HepG2 (cell line): ENCODE measurements around the gene LPIN3. TPM values are rescaled to one million over a fixed set of nuclear protein-coding genes. Genes with fewer than 3 reads are reported as not detected.
A peak's percentile ranks its signal among the peaks of the same experiment; 100 is the strongest.

Experiments used
- HOXA7 ChIP-seq: sonication (generic); formaldehyde crosslinking; IDR thresholded peaks from 2 replicates; pipeline ENCODE4 v1.8.1; 2022; ENCODE audit warnings: mild to moderate bottlenecking, missing genetic modification reagents, moderate library complexity
- ISL2 ChIP-seq: sonication (generic); formaldehyde crosslinking; IDR thresholded peaks from 2 replicates; pipeline ENCODE4 v1.5.0; 2020; ENCODE audit warnings: missing genetic modification reagents
- MAF1 ChIP-seq: sonication (generic); formaldehyde crosslinking; IDR thresholded peaks from 2 replicates; pipeline ENCODE4 v1.5.0; 2020; ENCODE audit warnings: missing genetic modification reagents, borderline replicate concordance
- MATR3 ChIP-seq: sonication (generic); formaldehyde crosslinking; IDR thresholded peaks from 2 replicates; pipeline ENCODE4 v1.4.0; 2020; ENCODE audit warnings: missing genetic modification reagents
- RBM39 ChIP-seq: fragments of 200-400 bp; formaldehyde crosslinking; IDR thresholded peaks from one replicate; pipeline ENCODE4 v1.6.1; 2018; ENCODE audit warnings: antibody characterized with exemption, mild to moderate bottlenecking, low read depth, low read length; ENCODE audit not compliant: poor library complexity, severe bottlenecking
- RXRB ChIP-seq: IDR thresholded peaks from 2 replicates; pipeline ENCODE4 v1.6.1; 2016; ENCODE audit warnings: borderline replicate concordance, missing genetic modification reagents, missing compliant biosample characterization
- SIN3B ChIP-seq: fragments of 150-350 bp; IDR thresholded peaks from 2 replicates; pipeline ENCODE4 v1.6.1; 2014; ENCODE audit warnings: low read length
- SP140L ChIP-seq: sonication (generic); formaldehyde crosslinking; IDR thresholded peaks from 2 replicates; pipeline ENCODE4 v1.4.0; 2020; ENCODE audit warnings: missing genetic modification reagents, borderline replicate concordance
- TARDBP ChIP-seq: sonication (generic); formaldehyde crosslinking; IDR thresholded peaks from 2 replicates; pipeline ENCODE4 v1.8.0; 2022; ENCODE audit warnings: mild to moderate bottlenecking, missing genetic modification reagents
- ZNF20 ChIP-seq: sonication (generic); formaldehyde crosslinking; IDR thresholded peaks from 2 replicates; pipeline ENCODE4 v1.4.0; 2020; ENCODE audit warnings: mild to moderate bottlenecking, moderate library complexity, missing genetic modification reagents
- ZNF564 ChIP-seq: sonication (generic); formaldehyde crosslinking; IDR thresholded peaks from 2 replicates; pipeline ENCODE4 v1.8.1; 2023; ENCODE audit warnings: mild to moderate bottlenecking, missing genetic modification reagents
- ZNF746 ChIP-seq: sonication (generic); formaldehyde crosslinking; IDR thresholded peaks from 2 replicates; pipeline ENCODE4 v1.8.0; 2022; ENCODE audit warnings: mild to moderate bottlenecking, missing genetic modification reagents
- ZNF841 ChIP-seq: sonication (generic); formaldehyde crosslinking; IDR thresholded peaks from 2 replicates; pipeline ENCODE4 v1.8.1; 2023; ENCODE audit warnings: missing genetic modification reagents, borderline replicate concordance
- polyA plus RNA-seq, 8 experiments: library from polyadenylated mRNA; depleted of rRNA in 3 of 8; stranded (reverse) in 7 of 8; unstranded in 1 of 8; fragments of >200 nt; fragmentation: Illumina TruSeq in 4 of 8; extraction: Trizol in 4 of 8; gene quantifications; 2 replicates each; pipeline versions ENCODE4 v1.2.1 to v1.2.3, GENCODE V29; 2011 to 2016; ENCODE audit warnings: low read depth in 4 of 8, missing spikeins in 1 of 8, mixed read lengths in 1 of 8; ENCODE audit not compliant: insufficient read depth in 1 of 8
- total RNA-seq, 5 experiments: library from RNA; depleted of rRNA; stranded (reverse); fragments of >200 nt; fragmentation: Illumina TruSeq; extraction: Trizol; gene quantifications; 2 replicates each; pipeline ENCODE4 v1.2.3, GENCODE V29; 2016; ENCODE audit warnings: low read depth in 1 of 5
- TF ChIP-seq, protein P1 (sequence below): sonication (generic); formaldehyde crosslinking; IDR thresholded peaks from 2 replicates; pipeline ENCODE4 v1.5.0; 2020; ENCODE audit warnings: missing genetic modification reagents
- TF ChIP-seq, protein P2 (sequence below): sonication (generic); formaldehyde crosslinking; IDR thresholded peaks from 2 replicates; pipeline ENCODE4 v1.5.0; 2020; ENCODE audit warnings: missing genetic modification reagents
- TF ChIP-seq, protein P3 (sequence below): IDR thresholded peaks from 2 replicates; pipeline ENCODE4 v1.6.1; 2016; ENCODE audit warnings: low read depth, control low read depth
- TF ChIP-seq, protein P4 (sequence below): sonication (generic); formaldehyde crosslinking; IDR thresholded peaks from 2 replicates; pipeline ENCODE4 v1.4.0; 2020; ENCODE audit warnings: missing genetic modification reagents
- TF ChIP-seq, protein P5 (sequence below): sonication (generic); formaldehyde crosslinking; IDR thresholded peaks from 2 replicates; pipeline ENCODE4 v1.5.1; 2020; ENCODE audit warnings: missing genetic modification reagents, mild to moderate bottlenecking, borderline replicate concordance
- TF ChIP-seq, protein P6 (sequence below): sonication (generic); formaldehyde crosslinking; IDR thresholded peaks from 2 replicates; pipeline ENCODE4 v1.4.0; 2020; ENCODE audit warnings: mild to moderate bottlenecking, low read depth, missing genetic modification reagents

LPIN3 gene
- total and polyA plus RNA-seq, 2 of the 13 experiments (the other 11 are each of a cell fraction or from before 2014, with no cell fraction given): 14.2 to 28.6 TPM

DNA sequence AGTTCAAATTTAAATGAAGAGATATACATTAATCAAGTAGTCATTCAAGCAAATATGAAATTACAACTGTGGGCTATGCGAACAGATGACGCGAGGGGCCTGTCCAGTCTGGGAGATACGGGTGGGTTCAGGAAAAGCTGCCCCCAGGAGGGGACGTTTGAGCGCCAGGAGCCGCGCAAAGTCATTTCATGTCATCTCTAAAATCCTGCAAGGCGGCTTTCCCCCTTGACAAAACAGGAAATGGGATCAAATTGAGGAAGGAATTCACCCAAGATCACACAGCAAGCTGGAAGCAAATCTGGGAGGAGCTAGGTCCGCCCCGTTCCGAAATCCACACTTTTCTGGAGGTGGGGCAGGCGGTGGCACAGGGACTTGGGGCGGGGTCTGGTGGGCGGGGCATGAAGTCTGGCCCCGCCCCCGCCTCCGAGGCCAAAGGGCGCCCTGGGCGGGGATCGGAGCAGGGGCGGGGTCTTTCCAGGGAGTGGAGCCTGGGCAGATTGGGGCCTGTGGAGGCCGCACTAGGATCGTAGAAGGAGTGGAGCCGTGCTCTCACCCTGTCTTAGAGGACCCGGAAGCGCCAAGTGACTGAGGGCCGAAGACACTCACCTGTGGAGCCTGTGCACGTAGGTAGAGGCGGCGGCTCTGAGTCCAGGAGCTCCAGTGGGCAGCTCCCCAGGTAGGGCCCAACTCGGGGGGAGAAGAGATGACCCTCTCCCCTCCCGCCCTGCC, at the start of gene LPIN3 (continued):
- TF ChIP-seq, protein P1, sequence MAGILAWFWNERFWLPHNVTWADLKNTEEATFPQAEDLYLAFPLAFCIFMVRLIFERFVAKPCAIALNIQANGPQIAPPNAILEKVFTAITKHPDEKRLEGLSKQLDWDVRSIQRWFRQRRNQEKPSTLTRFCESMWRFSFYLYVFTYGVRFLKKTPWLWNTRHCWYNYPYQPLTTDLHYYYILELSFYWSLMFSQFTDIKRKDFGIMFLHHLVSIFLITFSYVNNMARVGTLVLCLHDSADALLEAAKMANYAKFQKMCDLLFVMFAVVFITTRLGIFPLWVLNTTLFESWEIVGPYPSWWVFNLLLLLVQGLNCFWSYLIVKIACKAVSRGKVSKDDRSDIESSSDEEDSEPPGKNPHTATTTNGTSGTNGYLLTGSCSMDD (CRISPR knock-in tag): no peak
- TF ChIP-seq RXRB (CRISPR knock-in tag) (peak; percentile 67; the same call in 1 of the 2 replicates), RBM39 (peak; percentile 86), MATR3 (CRISPR knock-in tag) (0 out of 2 replicates have a peak, but pooled peaks have one; percentile 67), SIN3B (0 out of 2 replicates have a peak, but pooled peaks have one; percentile 3), SP140L (no peak), ZNF841 (no peak), ISL2 (no peak), ZNF564 (CRISPR knock-in tag) (peak; percentile 16; the same call in 1 of the 2 replicates), ZNF746 (peak; percentile 8; the same call in 1 of the 2 replicates), TARDBP (CRISPR knock-in tag) (no peak), HOXA7 (CRISPR knock-in tag) (no peak), ZNF20 (CRISPR knock-in tag) (no peak), MAF1 (peak; percentile 76; the same call in 1 of the 2 replicates)
- TF ChIP-seq, protein P2, sequence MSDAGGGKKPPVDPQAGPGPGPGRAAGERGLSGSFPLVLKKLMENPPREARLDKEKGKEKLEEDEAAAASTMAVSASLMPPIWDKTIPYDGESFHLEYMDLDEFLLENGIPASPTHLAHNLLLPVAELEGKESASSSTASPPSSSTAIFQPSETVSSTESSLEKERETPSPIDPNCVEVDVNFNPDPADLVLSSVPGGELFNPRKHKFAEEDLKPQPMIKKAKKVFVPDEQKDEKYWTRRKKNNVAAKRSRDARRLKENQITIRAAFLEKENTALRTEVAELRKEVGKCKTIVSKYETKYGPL (CRISPR knock-in tag): no peak
- TF ChIP-seq, protein P3, sequence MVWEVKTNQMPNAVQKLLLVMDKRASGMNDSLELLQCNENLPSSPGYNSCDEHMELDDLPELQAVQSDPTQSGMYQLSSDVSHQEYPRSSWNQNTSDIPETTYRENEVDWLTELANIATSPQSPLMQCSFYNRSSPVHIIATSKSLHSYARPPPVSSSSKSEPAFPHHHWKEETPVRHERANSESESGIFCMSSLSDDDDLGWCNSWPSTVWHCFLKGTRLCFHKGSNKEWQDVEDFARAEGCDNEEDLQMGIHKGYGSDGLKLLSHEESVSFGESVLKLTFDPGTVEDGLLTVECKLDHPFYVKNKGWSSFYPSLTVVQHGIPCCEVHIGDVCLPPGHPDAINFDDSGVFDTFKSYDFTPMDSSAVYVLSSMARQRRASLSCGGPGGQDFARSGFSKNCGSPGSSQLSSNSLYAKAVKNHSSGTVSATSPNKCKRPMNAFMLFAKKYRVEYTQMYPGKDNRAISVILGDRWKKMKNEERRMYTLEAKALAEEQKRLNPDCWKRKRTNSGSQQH (CRISPR knock-in tag): peak; percentile 42; the same call in 1 of the 2 replicates
- TF ChIP-seq, protein P4, sequence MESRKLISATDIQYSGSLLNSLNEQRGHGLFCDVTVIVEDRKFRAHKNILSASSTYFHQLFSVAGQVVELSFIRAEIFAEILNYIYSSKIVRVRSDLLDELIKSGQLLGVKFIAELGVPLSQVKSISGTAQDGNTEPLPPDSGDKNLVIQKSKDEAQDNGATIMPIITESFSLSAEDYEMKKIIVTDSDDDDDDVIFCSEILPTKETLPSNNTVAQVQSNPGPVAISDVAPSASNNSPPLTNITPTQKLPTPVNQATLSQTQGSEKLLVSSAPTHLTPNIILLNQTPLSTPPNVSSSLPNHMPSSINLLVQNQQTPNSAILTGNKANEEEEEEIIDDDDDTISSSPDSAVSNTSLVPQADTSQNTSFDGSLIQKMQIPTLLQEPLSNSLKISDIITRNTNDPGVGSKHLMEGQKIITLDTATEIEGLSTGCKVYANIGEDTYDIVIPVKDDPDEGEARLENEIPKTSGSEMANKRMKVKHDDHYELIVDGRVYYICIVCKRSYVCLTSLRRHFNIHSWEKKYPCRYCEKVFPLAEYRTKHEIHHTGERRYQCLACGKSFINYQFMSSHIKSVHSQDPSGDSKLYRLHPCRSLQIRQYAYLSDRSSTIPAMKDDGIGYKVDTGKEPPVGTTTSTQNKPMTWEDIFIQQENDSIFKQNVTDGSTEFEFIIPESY: no peak
- TF ChIP-seq, protein P5, sequence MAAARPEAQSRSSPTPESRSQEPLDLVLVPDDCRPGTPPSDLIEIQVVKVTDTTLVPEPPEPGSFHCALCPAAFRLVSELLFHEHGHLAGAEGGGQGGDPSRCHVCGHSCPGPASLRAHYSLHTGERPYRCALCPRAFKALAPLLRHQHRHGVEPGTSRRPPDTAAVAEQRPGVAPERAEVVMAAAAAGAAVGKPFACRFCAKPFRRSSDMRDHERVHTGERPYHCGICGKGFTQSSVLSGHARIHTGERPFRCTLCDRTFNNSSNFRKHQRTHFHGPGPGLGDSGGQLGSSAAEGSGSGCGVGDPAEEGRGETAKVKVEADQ (CRISPR knock-in tag): peak; percentile 51
- TF ChIP-seq, protein P6, sequence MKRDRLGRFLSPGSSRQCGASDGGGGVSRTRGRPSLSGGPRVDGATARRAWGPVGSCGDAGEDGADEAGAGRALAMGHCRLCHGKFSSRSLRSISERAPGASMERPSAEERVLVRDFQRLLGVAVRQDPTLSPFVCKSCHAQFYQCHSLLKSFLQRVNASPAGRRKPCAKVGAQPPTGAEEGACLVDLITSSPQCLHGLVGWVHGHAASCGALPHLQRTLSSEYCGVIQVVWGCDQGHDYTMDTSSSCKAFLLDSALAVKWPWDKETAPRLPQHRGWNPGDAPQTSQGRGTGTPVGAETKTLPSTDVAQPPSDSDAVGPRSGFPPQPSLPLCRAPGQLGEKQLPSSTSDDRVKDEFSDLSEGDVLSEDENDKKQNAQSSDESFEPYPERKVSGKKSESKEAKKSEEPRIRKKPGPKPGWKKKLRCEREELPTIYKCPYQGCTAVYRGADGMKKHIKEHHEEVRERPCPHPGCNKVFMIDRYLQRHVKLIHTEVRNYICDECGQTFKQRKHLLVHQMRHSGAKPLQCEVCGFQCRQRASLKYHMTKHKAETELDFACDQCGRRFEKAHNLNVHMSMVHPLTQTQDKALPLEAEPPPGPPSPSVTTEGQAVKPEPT (CRISPR knock-in tag): no peak
